ENCODE data around the gene GPR25.

- TF ChIP-seq CTCF (IDR thresholded peaks at IDR 0.05) (no peak), POLR2A (IDR thresholded peaks at IDR 0.05) (no peak)
These were observed 10.3 kb downstream of the GPR25 start for GRCh38 chr1:200883118-200883517.

Measured in esophagus squamous epithelium (tissue), 4 donors.